GM18861 (cell line): Measurements from ENCODE around the gene CREBRF.
"Not testable (repeated sequence)": the region's sequence is repeated elsewhere in the genome, so short reads cannot be mapped to it uniquely, and the experiment has no call there.

Experiments used
- ATAC-seq: cut with Tn5 transposase; IDR thresholded peaks from one replicate; pipeline ENCODE4 v1.9.1; 2021; ENCODE audit not compliant: unreplicated experiment

CREBRF gene

DNA sequence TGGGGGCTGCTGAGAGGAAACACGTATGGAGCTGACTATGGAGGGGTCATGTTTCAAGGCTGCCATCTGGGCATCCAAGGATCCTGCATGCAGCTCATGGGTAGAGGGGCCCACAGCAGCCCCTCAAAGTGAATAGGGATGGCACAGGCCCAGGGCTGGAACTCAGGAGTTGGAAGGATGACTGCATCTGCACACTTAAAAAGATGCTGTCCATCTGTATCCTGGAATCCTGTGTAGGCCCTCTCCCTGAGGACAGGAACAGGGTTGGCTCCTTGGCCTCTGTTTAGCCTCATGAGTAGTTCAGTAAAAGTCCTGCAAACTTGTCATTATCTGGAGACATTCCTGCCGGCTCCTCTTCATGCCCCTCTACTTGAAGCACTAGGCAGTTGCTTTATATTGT is 92.2 kb downstream of the CREBRF start:
- no peak for ATAC-seq

DNA sequence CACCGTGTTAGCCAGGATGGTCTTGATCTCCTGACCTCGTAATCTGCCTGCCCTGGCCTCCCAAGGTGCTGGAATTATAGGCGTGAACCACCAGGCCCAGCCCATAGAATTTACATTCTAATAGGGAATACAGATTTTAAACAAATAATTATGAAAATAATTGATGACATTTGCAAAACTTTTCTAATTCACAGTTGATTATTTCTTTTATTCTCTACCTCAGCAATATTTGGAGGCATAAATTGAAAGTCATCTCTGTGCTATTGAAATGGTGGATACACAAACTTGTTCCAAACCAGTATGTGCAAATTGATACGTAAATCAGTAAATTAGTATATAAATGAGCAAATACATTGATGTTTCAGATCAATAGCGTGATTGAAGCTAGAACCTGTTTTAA is 96.4 kb downstream of the CREBRF start:
- ATAC-seq: no peak

DNA sequence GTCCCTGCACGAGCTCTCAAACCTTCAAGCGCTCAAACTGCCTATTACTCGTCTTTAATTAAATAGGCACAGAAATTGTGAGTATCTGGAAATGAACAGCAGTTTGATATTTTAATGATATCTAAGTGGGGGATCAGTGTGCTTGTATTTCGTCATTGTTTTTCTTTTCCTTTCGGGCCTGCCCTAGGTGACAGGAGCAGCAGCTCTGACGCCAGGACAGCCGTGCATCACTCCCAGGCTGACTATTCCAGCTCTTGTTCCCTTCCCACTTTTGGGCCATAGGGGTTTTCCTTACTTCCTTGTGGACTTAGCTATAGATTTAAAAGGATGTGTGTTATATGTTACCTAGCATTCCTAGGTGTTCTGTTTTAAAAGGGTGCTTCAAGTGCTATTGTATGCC is 97.7 kb downstream of the CREBRF start:
- ATAC-seq: no peak

DNA sequence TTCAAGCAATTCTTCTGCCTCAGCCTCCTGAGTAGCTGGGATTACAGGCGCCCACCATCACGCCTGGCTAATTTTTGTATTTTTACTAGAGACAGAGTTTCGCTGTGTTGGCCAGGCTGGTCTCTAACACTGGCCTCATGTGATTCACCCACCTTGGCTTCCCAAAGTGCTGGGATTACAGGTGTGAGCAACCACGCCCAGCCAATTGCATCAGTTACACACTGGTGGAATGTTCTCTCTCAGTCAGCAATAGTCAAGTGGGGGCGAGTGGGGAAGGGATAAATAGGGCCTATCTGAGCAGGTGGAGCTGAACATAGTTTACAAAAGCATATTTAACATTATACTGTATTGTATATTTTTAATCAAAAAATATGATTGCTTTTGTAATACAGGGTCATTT is 98.5 kb downstream of the CREBRF start:
- not testable (repeated sequence) for ATAC-seq

DNA sequence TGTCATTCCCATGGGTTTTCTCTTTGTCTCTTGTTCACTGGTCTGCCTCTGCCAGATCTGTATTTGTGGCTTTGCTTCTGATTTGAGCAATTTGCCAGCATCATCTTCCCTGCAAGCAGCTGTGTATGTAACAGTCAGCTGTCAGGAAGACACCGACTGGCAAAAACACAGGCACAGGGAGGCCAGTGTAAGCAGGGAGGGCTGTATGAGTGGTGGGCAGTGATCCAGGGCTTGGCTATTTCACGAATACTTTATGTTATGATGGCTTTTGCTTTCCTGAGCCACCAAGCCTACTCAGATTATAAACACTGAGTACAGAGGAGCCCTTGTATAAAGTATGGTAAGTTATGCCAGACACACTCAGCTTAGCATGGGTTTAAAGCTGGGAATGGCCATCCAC is 99.8 kb downstream of the CREBRF start:
- no peak for ATAC-seq

DNA sequence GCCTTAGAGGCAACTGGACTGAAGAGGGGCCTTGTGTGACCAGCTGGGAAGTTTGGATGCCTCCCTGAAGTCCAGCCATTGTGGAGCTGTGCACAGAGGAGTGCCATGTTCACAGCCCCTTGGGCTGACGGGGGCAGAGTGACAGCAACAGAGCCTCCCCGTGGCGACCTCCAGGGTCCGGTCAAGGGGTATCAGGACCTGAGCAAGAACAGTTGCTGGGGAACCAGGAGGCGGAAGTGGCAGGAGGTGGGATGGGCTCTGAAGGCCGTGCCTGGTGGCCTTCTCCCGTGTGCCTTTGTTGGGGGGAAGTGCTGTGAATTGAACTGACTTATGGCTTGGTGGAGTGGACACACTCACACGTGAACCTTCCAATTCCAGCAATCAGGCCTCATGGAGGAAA is 102.2 kb downstream of the CREBRF start:
- ATAC-seq: no peak

DNA sequence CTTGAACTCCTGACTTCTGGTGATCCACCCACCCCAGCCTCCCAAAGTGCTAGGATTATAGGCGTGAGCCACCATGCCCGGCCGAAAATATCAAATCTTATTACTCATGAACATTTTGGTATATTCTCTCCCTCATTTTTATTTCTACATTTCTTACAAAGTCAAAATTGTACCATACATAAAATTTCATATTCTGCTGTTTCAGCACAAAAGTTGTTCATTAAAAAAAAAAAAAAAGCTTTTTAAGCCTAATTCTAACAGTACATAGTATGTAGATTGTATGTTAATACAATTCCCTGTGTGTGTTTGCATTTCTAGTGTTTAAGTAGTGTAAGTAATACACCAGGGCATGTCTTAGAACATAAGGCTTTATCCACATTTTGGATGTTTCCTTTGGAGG is 103.1 kb downstream of the CREBRF start:
- ATAC-seq: no peak

DNA sequence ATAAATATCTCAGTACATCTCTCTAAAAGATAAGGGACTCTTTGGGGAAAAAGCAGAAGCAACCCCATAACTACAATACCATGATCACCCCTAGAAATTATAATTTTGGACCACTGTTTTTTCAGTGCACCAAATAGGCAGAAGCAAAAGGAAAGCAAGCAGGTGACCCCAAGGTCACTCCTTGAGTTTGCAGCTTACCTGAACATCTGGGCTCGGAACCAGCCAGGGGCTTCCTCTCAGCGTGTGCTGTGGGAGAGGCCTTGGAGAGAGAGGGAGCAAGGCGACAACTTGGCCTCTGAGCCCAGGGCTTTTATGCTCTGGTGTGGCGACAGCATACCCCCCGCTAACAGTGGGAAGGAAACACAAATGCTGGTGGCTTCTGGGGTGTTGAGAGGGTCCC is 105.0 kb downstream of the CREBRF start:
- ATAC-seq: no peak

DNA sequence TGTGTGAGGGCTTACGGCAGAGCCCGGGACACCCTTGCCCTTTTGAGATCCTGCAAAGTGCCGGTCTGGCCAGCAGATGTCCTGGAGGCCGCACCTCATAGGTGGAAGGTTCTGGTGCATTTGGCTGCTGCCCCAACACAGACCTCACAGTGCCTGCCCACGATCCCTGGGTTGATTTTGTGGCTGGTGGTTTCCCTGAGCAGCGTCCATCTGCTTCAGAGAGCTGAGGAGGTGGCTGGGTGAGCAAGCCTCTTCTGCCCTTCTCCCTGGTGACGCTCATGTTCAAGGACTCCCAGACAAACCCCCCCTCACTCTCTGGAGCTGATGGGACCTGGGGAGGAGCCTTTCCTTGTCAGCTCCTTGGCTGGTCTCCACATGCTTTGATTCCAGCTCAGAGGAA is 107.1 kb downstream of the CREBRF start:
- ATAC-seq: no peak

DNA sequence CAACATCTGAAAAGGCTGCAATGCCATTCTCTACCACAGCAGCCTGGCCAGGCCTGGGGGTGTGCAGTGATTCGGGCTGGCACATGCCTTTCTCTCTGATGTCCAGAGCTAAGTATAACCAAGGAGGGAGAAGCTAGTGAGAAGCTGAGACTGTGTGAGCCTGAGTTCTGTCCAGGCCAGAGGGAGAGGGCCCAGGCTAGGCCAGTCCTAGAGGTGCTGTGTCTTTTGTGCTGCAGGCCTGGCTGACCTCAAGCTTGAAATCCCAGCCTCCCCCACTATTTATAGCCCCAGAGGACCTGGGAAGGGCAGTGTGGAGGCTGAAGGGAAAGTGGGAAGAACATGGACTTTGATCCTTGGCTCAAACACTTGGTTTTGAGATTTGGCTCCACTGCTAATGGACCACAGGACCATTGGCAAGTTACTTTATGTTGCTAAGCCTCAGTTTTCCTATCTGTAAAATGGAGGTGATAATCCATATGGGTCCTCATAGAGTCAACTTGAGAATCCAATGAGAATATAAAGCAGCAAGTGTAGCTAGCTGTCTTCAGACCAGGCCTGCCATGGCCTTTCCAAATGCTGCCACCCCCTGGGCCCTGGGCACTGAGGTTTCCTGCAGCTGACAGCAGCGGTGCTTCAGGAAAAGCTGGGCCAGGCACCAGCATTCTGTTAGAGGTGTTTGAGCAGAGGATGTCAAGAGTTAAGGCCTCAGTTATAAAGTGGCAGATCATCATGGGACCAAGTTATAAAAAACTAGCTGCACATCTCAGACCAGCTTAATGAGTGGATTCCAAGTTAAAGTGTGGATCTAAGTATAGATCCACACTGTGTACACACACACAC is 109.2 kb downstream of the CREBRF start:
- no peak for ATAC-seq

DNA sequence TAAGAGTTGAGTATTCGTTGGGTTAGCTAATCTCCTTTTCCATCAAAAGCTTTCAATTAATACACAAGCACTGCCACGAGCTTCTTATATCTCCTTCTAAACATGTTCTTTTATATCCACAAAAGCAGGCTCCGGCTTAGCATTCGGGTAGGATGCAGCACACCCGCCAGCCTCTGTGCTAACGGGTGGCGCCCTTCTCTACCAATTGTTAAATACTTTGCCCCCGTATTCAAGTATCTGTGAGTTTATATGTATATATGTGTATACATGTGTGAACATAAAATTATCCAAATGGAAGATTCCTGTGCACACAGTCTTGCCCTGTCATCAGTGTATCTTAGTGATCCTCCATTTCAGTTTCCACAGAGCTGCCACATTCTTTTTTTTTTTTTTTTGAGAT is 116.0 kb downstream of the CREBRF start:
- ATAC-seq: no peak

DNA sequence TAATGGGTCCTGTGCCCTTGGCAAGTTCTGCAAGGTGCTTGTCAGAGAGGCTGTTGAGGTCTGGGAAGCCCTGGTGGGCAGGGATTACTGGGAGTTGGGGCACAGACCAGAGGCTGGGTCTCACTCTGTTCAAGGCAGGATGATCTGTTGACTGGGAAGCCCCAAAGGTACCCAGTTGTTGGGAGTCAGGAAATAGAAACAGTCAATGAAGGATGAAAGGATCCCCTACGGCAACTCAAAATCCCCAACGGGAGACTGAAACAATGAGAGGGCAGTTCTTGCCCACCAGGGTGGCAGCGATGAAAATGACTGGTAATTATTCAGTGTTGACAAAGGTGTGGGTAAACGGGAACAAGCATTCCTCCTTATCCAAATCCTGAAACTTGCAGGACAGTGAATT is 119.4 kb downstream of the CREBRF start:
- ATAC-seq: no peak

DNA sequence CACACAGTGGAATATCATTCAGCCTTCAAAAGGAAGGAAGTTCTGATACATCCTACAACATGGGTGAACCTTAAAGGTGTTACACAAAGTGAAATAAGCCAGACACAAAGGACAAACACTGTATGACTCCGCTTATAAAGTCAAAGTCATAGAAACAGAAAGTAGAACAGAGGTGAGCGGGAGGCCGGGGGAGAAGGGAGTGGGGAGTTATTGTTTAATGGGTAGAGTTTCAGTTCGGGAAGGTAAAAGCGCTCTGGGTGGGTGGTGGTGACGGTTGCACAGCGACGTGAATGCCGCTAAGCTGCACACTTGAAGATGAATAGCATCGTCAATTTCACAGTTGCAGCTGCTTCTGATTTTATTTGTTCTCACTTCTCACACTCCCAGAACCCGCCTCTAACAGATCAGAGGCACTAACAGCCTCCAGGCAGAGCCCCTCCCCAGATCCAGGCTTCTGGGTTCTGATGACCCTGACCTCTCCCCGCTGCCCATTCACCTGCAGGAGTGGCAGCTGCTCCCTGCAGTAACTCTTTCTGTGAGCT is 122.3 kb downstream of the CREBRF start:
- no peak for ATAC-seq

DNA sequence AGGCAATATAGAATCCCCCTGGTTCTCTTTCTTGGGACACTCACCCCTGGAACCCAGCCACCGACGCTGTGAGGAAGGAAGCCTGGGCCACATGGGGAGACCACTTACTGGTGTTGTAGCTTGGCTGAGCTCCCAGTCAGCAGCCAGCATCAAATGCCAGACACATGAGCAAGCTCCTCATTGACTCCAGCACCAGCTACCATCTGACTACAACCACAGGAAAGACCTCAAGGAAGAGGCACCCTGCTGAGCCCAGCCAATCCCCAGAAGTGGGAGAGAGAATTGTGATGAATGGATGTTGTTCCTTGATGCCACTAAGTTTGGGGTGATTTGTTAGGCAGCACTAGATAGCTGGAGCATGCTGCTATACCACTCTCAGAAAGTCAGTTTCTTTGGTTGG is 124.2 kb downstream of the CREBRF start:
- ATAC-seq: no peak

DNA sequence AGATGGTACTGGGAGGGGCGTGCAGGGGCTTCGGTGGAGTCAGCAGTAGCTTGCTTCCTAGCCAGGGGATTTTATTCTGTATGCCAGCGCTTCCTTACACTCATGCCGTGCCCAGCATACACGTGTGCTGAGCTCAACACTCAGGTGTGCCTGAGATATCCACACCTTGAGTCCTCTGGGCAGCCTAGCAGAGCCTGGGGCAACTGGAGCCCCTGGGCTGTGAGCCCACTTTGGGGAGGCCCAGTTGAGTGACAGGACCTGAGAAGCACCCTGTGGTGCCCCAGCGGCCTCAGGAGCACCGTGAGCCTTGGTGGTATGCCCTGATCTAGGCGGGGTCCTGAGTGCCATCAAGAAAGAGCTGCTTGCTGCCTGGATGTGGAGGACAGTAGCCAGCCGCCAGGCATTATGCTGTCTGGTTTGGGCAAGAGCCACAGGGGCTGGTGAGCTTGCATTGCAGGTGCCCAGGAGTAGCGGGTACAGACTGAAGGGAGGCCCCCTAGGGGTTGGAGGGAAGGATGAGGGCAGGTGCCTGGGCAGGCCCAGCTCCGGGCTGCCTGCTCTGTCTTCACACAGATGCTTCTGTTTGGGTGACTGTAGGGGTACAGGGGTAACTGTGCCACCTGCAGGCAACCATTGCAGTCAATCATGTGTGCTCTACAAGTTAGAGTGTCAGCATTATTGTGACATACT is 131.0 kb downstream of the CREBRF start:
- ATAC-seq: no peak

DNA sequence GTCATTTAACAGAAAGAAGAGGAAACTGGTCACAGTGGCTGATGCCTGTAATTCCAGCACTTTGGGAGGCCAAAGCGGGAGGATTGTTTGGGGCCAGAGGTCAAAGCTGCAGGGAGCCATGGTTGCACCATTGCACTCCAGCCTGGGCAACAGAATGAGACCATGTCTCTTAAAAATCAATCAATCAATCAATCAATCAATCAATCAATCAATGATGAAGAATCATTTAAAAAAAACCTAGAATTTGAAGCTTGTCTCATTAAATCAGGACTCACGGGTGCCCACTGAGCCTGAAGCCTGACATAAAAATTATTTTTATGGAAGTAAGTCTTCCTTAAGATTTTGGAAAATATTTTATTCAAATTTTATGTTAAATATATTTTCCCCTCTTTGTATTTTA is 132.1 kb downstream of the CREBRF start:
- ATAC-seq: no peak
